Measurements from ENCODE around the gene LPIN1. TPM values are rescaled to one million over a fixed set of nuclear protein-coding genes. Genes with fewer than 3 reads are reported as not detected.
A peak's percentile ranks its signal among the peaks of the same experiment; 100 is the strongest.
"Not testable (repeated sequence)": the region's sequence is repeated elsewhere in the genome, so short reads cannot be mapped to it uniquely, and the experiment has no call there.

The LPIN1 gene
- total RNA-seq, 1 donor from 2014 or later: 13.8 TPM

DNA sequence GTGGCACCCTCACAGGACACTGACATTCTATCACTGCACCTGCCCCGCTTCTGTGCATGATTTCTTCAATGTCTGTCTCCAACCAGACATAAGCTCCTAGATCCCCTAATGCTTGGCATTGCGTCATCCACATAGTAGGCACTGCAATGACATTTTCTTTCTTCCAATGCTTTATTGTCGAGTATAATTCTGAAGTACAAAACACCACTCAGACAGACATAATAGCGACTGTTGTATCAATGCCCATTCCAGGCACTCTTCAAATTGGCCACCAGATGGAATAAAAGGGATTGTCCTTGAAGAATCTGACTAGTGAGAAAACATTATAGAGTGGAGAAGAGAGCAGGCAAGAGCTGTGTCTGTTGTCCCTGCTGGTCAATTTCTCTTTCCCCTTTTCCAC is 89.0 kb downstream of the LPIN1 start:
- Histone ChIP-seq H3K27me3 (no peaks in the 10 kb centered on the region), H3K4me3 (no peak overlapping the region), H3K27ac (no peak overlapping the region), H3K9me3 (peaks cover 0 to 6% of the 10 kb centered on the region in 2 donors), H3K4me1 (peaks cover 0 to 6% of the 10 kb centered on the region in 2 donors), H3K36me3 (no peaks in the 10 kb centered on the region)
- intact Hi-C loops (cut with DNase I): no loop called here
- DNase-seq (ENCODE audit: low spot score in 2 of 2): no peak
- TF ChIP-seq CTCF (IDR thresholded peaks at IDR 0.05): no peak

GRCh38 chr2:11836647-11837219 is 90.3 kb downstream of the LPIN1 start:
- peaks cover 0 to 6% of the 10 kb centered on the region in 2 donors for H3K9me3 ChIP-seq
- H3K27ac ChIP-seq: no peak overlapping the region
- H3K27me3 ChIP-seq: no peaks in the 10 kb centered on the region
- no peak for DNase-seq (ENCODE audit: low spot score in 2 of 2)
- intact Hi-C loops (cut with DNase I): no loop called here
- no peaks in the 10 kb centered on the region for H3K36me3 ChIP-seq
- TF ChIP-seq CTCF (IDR thresholded peaks at IDR 0.05): no peak
- H3K4me1 ChIP-seq: no peaks in the 10 kb centered on the region
- H3K4me3 ChIP-seq: no peak overlapping the region

- Histone ChIP-seq H3K27me3 (no peaks in the 10 kb centered on the region), H3K9me3 (peaks cover 0 to 6% of the 10 kb centered on the region in 2 donors), H3K4me3 (no peak overlapping the region), H3K4me1 (no peaks in the 10 kb centered on the region), H3K36me3 (no peaks in the 10 kb centered on the region), H3K27ac (no peak overlapping the region)
- TF ChIP-seq CTCF (IDR thresholded peaks at IDR 0.05): no peak
- intact Hi-C loops (cut with DNase I): no loop called here
- DNase-seq (ENCODE audit: low spot score in 2 of 2): peak in 1 of 2 donors; percentile 49
Observed at GRCh38 chr2:11837875-11838734, 91.7 kb downstream of the LPIN1 start.

- no peak overlapping the region for H3K27ac ChIP-seq
- intact Hi-C loops (cut with DNase I): no loop called here
- H3K4me3 ChIP-seq: no peak overlapping the region
- no peaks in the 10 kb centered on the region for H3K36me3 ChIP-seq
- no peak for TF ChIP-seq CTCF (IDR thresholded peaks at IDR 0.05)
- no peaks in the 10 kb centered on the region for H3K9me3 ChIP-seq
- H3K27me3 ChIP-seq: no peaks in the 10 kb centered on the region
- no peak for DNase-seq (ENCODE audit: low spot score in 2 of 2)
- H3K4me1 ChIP-seq: no peaks in the 10 kb centered on the region
Observed at GRCh38 chr2:11839916-11840315, 93.5 kb downstream of the LPIN1 start.

DNA sequence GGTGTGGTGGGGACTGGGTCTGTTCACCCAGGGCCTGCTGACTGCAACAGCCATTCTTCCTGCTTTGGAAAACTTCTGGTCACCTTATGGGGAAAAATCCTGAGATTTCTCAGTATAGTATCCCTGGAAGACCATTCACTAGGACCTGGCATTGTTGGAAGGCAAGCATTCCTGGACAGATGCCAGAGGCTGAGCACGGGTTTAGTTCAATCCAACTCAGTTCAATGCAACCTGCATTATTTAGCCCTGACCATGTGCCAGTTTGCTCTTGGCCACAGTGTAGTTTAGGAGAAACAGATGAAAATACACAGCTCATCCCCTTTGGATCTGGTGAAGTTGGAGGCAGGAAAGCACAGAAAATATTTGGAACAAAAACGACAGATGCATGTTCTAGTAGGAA is 95.9 kb downstream of the LPIN1 start:
- intact Hi-C loops (cut with DNase I): no loop called here
- Histone ChIP-seq H3K4me1 (no peaks in the 10 kb centered on the region), H3K36me3 (no peaks in the 10 kb centered on the region), H3K27ac (no peak overlapping the region), H3K4me3 (no peak overlapping the region), H3K9me3 (no peaks in the 10 kb centered on the region), H3K27me3 (no peaks in the 10 kb centered on the region)
- no peak for TF ChIP-seq CTCF (IDR thresholded peaks at IDR 0.05)
- DNase-seq (ENCODE audit: low spot score in 2 of 2): no peak

GRCh38 chr2:11844798-11845197 is 98.4 kb downstream of the LPIN1 start:
- H3K9me3 ChIP-seq; H3K4me1 ChIP-seq; intact Hi-C loops (cut with DNase I); H3K4me3 ChIP-seq; H3K36me3 ChIP-seq; H3K27me3 ChIP-seq; DNase-seq (ENCODE audit: low spot score in 2 of 2); H3K27ac ChIP-seq: not testable (repeated sequence)

GRCh38 chr2:11847935-11848334 is 101.5 kb downstream of the LPIN1 start:
- H3K9me3 ChIP-seq; H3K27me3 ChIP-seq; H3K36me3 ChIP-seq; H3K4me3 ChIP-seq; intact Hi-C loops (cut with DNase I); H3K27ac ChIP-seq; H3K4me1 ChIP-seq; DNase-seq (ENCODE audit: low spot score in 2 of 2): not testable (repeated sequence)

Measured in ascending aorta (tissue), 2 donors.